Sigmoid colon (tissue), 7 donors: ENCODE results near the gene NRL. TPM values are rescaled to one million over a fixed set of nuclear protein-coding genes. Genes with fewer than 3 reads are reported as not detected.

Experiments used
- DNase-seq: peaks from one replicate; pipeline ENCODE4 v3.0.0-alpha.2; 2019
- H3K27ac ChIP-seq, 4 donors: fragments of 200-600 bp; sonication (generic); one replicate each; pipeline ENCODE4 v1.5.1; 2016 to 2019; ENCODE audit warnings: mild to moderate bottlenecking in 1 of 4
- H3K27me3 ChIP-seq, 3 donors: fragments of 200-600 bp; sonication (generic); one replicate each; pipeline ENCODE4 v1.5.1; 2019; ENCODE audit warnings: mild to moderate bottlenecking in 1 of 3
- H3K36me3 ChIP-seq, 4 donors: fragments of 200-600 bp; sonication (generic); one replicate each; pipeline ENCODE4 v1.5.1; 2016 to 2019
- H3K4me1 ChIP-seq, 4 donors: fragments of 200-600 bp; sonication (generic); one replicate each; pipeline ENCODE4 v1.5.1; 2017 to 2019
- H3K4me3 ChIP-seq, 4 donors: fragments of 200-600 bp; sonication (generic); one replicate each; pipeline ENCODE4 v1.5.1; 2017 to 2019; ENCODE audit warnings: mild to moderate bottlenecking in 2 of 4, moderate library complexity in 1 of 4
- H3K9me3 ChIP-seq, 4 donors: fragments of 200-600 bp in 3 of 4; sonication (generic) in 3 of 4; one replicate each; pipeline versions ENCODE4 v1.5.1 to v1.6.1; 2013 to 2019
- CTCF ChIP-seq, 4 experiments: fragments of 450-650 bp in 3 of 4; fragments of 200-600 bp in 1 of 4; IDR thresholded peaks; one replicate each; pipeline ENCODE4 v1.5.1; 2016 to 2019; ENCODE audit warnings: antibody characterized with exemption in 4 of 4, mild to moderate bottlenecking in 3 of 4, moderate library complexity in 2 of 4
- EP300 ChIP-seq, 4 donors: sonication (generic); formaldehyde crosslinking; IDR thresholded peaks; one replicate each; pipeline ENCODE4 v1.6.1; 2017; ENCODE audit warnings: antibody characterized with exemption in 4 of 4
- POLR2A ChIP-seq, 2 donors: fragments of 450-650 bp; IDR thresholded peaks; one replicate each; pipeline ENCODE4 v1.6.1; 2016; ENCODE audit warnings: antibody characterized with exemption in 2 of 2, mild to moderate bottlenecking in 2 of 2, moderate library complexity in 2 of 2
- POLR2AphosphoS5 ChIP-seq, 4 donors: sonication (generic); formaldehyde crosslinking; IDR thresholded peaks; one replicate each; pipeline ENCODE4 v1.6.1; 2017; ENCODE audit warnings: antibody characterized with exemption in 4 of 4
- WGBS, 2 donors: extraction: QIAGEN DNeasy Blood & Tissue Kit; methylation state at CpG; one replicate each; pipeline ENCODE4 v1.1.7; 2013; 5-methylcytosine and 5-hydroxymethylcytosine counted together
- intact Hi-C: fragments of 100-400 bp; cut with DNase I; formaldehyde crosslinking; loops from one replicate; pipeline ENCODE4 v1.15.1; 2023
- polyA plus RNA-seq, 3 donors: library from polyadenylated mRNA; stranded (reverse); fragments of 200-250 nt; gene quantifications; one replicate each; pipeline ENCODE4 v1.2.3, GENCODE V29; 2013
- total RNA-seq, 4 donors: library from RNA; depleted of rRNA; stranded (reverse); fragments of >200 nt; gene quantifications; one replicate each; pipeline ENCODE4 v1.1.0, GENCODE V29; 2016
- donor health status: healthy with polysubstance abuse.
- donor health status: Bipolar disorder and iron deficiency.
- donor health status: healthy.

The NRL gene
- total RNA-seq: 1 to 10 TPM in 2 of 4 donors, under 1 TPM in 2; 0.71 to 2.2 (median 1.4) TPM
- 1 to 10 TPM; 1.2 to 2.9 (median 1.8) TPM for polyA plus RNA-seq

DNA sequence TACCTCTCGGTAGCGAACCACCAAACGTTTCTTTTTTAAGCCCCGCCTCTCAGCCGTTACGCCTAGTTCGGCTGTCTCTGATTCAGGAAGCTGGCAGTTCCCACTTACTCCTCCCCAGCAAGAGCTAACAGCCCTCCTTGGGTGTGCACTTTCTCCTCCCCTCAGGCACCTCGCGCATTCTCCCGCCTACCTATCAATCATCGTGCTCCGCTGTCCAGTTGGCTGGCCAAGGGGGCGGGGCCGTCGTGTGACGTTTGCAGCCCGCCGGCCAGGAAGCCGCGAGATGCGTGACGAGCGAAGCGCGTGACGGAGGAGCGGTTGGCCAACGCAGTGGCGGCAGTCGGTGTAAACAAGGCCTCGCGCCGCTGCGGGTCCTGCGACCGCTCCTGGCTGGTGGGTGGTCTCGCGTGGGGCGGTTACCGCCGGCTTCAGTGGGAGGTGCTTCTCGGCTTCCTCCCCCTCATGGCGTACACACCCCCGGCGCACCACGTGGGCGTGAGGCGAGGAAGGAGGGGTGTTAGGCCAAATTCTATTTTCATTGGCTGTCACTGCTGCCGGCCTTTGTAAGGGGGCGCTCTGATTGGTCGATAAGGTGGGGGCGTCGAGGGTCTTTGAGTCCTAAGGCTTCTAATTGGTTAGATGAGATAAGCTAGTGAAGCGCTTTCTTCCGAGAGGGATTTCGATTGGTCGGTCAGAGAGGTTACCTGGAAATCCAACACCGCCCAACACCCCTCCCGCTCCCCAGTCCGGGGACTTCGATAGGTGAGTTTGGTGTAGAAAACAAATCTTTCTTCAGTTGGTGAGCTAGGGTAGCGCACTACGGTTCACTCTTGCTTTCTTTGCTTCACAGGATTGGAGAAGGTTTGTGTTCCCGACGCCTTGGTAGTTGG is at the start of gene NRL, which contains the start of gene DCAF11:
TSS of gene NRL (minus strand) at position 418 of the 890 bp plus-strand sequence. CDS start 32,101 bp downstream, outside the sequence.
TSS of gene DCAF11 (plus strand) at position 246 of the 890 bp plus-strand sequence. CDS start 818 bp downstream, outside the sequence.
- intact Hi-C loops: loop anchor here (1.0 to 10.0 kb wide), 3 partner anchors 22 to 560 kb away; partner anchors contain the start of genes IRF9, PSME1, THTPA and ZFHX2
- H3K36me3 ChIP-seq: peaks cover 8 to 30% (median 20%) of the 10 kb centered on the region in 4 donors
- WGBS, 2 donors: 0 to 1% methylated on average over 65 of the region's 65 CpGs
- H3K9me3 ChIP-seq: no peaks in the 10 kb centered on the region
- H3K4me3 ChIP-seq: peak within 1 kb of the TSS; percentile 66 to 85 (median 74)
- no peaks in the 10 kb centered on the region for H3K27me3 ChIP-seq
- peak within 1 kb of the TSS; percentile 95 to 99 (median 98) for H3K27ac ChIP-seq
- TF ChIP-seq CTCF (IDR thresholded peaks at IDR 0.05) (no peak), EP300 (IDR thresholded peaks at IDR 0.05) (peak in 3 of 4 donors; percentile 81 to 90 (median 89)), POLR2AphosphoS5 (IDR thresholded peaks at IDR 0.05) (peak; percentile 59 to 88 (median 69))
- peak; percentile 100 for DNase-seq
- H3K4me1 ChIP-seq: peaks cover 0 to 19% (median 18%) of the 10 kb centered on the region in 4 donors

GRCh38 chr14:24162093-24162492 is 47.3 kb upstream of the NRL start:
- intact Hi-C loops: no loop called here
- Histone ChIP-seq H3K4me1 (peaks cover 0 to 40% (median 28%) of the 10 kb centered on the region in 4 donors), H3K36me3 (peaks cover 32 to 73% (median 52%) of the 10 kb centered on the region in 4 donors), H3K27me3 (no peaks in the 10 kb centered on the region), H3K4me3 (peak overlapping the region; percentile 55 to 77 (median 63)), H3K9me3 (no peaks in the 10 kb centered on the region), H3K27ac (peak overlapping the region; percentile 90 to 97 (median 92))
- DNase-seq: no peak
- 56 to 60% methylated on average over 8 of the region's 8 CpGs for WGBS, 2 donors
- TF ChIP-seq POLR2A (IDR thresholded peaks at IDR 0.05) (no peak), CTCF (IDR thresholded peaks at IDR 0.05) (no peak), POLR2AphosphoS5 (IDR thresholded peaks at IDR 0.05) (no peak), EP300 (IDR thresholded peaks at IDR 0.05) (no peak)

DNA sequence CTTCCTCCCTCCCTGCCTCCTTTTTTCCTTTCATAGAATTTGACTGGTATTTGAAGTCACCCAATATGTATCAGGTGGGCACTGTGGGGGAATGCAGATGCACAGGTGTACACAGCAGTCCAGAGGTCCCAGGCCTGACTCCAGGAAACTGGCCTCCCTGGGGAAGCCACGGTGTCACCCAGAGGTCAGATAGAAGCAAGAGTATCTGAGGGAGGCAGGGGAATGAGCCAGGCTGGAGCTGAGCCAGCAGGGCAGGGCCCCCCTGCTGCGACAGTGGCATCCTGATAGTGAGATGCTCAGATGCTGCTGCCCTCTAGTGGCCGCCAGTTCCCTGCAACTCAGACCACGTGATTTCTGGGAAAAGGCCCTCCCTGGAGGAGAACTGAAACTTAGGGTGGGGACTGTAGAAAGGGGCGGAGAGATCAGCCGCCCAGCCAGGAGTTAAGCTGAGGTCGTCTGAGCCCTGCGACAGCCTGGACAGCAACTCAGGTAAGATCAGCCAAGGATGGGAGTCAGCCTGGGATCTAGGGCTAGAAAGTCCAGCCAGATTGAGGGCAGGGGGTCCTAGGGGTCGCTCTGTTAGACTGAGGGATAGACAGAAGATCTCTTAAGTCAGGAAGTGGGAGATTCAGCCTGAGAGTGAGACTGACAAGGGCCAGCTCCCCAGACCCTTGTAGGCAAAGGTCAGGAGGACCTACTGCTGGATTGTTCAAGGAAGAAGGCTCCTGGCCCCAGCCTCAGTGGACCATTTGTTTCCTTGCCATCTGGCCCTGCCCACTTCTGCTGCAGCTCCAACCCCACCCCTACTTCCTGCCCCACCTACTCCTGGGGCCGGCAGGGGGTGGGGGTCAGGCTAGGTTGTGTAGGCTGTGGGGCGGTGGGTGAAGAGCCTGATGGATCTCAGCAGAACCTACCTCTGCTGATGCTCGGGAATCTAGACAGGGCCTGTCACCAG is 46.4 kb upstream of the NRL start, which contains the start of gene IRF9:
TSS of gene IRF9 (plus strand) at position 416 of the 955 bp plus-strand sequence. CDS start 880 bp downstream, outside the sequence.
- intact Hi-C loops: loop anchor here (1.0 to 2.0 kb wide), 3 partner anchors 14 to 47 kb away; partner anchors contain the start of genes DCAF11, IPO4, NRL and PSME2

More for the DNA sequence above, 46.4 kb upstream of the NRL start, which contains the start of gene IRF9:
- peak; percentile 98 for DNase-seq
- H3K4me3 ChIP-seq: peak within 1 kb of the TSS; percentile 55 to 77 (median 63)
- H3K27me3 ChIP-seq: no peaks in the 10 kb centered on the region
- peaks cover 41 to 73% (median 52%) of the 10 kb centered on the region in 4 donors for H3K36me3 ChIP-seq
- H3K9me3 ChIP-seq: no peaks in the 10 kb centered on the region
- TF ChIP-seq CTCF (IDR thresholded peaks at IDR 0.05): peak; percentile 91 to 96 (median 94)
- peak; percentile 68 to 93 (median 83) for TF ChIP-seq POLR2AphosphoS5 (IDR thresholded peaks at IDR 0.05)
- peak; percentile 25 to 48 for TF ChIP-seq POLR2A (IDR thresholded peaks at IDR 0.05)
- peak in 2 of 4 donors; percentile 34 to 86 for TF ChIP-seq EP300 (IDR thresholded peaks at IDR 0.05)
- H3K4me1 ChIP-seq: peaks cover 0 to 40% (median 28%) of the 10 kb centered on the region in 4 donors
- peak within 1 kb of the TSS; percentile 90 to 97 (median 92) for H3K27ac ChIP-seq
- 0% methylated on average over 12 of the region's 12 CpGs for WGBS, 2 donors
